Uterus (tissue), 2 donors: ENCODE results near the gene LY6G6D.

ENCODE experiments used
- POLR2A ChIP-seq, 2 donors: fragments of 450-650 bp; IDR thresholded peaks; one replicate each; pipeline ENCODE4 v1.6.1; 2016; ENCODE audit warnings: antibody characterized with exemption in 2 of 2, mild to moderate bottlenecking in 1 of 2, moderate library complexity in 1 of 2
- TF ChIP-seq, protein P1 (sequence below), 4 experiments: fragments of 200-600 bp in 2 of 4; fragments of 450-650 bp in 2 of 4; sonication (generic) in 2 of 4; IDR thresholded peaks; one replicate each; pipeline ENCODE4 v1.5.1; 2016 to 2019; ENCODE audit warnings: antibody characterized with exemption in 4 of 4, mild to moderate bottlenecking in 2 of 4, moderate library complexity in 1 of 4

DNA sequence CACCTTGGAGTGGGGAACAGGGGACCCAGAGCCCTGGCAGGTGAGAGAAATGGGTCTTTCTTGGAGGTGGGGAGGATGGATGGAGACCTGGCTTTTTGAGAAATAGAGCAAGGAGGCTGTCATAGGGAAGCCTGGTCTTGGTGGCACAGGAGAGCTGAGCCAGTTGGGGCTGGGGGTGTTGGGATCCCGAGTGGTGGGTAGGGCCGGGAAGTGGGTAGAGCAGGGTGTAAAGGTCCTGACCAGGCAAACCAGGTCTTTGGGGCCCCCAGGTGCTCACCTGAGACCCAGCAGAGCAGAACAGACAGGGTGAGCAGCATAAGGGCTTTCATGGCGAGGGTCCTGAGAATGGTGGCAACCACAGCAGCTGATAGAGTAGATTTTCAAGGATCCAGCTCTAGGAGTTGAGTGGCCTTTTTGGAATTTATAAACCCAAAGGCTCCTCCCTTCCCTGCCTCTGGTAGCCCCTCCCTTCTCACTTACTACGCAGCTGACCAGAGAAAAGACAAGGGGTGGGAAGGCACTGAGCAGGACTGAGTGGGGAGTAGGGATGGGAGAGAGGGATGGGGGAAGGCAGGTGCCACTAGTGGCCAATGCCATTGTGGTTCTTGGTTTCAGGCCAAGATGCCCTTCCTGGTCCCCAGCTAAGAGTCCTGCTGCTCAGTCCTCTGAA, 6.3 kb downstream of the LY6G6D start, which contains the start of gene LY6G6C:
- TF ChIP-seq, protein P1, sequence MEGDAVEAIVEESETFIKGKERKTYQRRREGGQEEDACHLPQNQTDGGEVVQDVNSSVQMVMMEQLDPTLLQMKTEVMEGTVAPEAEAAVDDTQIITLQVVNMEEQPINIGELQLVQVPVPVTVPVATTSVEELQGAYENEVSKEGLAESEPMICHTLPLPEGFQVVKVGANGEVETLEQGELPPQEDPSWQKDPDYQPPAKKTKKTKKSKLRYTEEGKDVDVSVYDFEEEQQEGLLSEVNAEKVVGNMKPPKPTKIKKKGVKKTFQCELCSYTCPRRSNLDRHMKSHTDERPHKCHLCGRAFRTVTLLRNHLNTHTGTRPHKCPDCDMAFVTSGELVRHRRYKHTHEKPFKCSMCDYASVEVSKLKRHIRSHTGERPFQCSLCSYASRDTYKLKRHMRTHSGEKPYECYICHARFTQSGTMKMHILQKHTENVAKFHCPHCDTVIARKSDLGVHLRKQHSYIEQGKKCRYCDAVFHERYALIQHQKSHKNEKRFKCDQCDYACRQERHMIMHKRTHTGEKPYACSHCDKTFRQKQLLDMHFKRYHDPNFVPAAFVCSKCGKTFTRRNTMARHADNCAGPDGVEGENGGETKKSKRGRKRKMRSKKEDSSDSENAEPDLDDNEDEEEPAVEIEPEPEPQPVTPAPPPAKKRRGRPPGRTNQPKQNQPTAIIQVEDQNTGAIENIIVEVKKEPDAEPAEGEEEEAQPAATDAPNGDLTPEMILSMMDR (IDR thresholded peaks at IDR 0.05): no peak
- no peak for TF ChIP-seq POLR2A (IDR thresholded peaks at IDR 0.05)
